IMR-90 (cell line): ENCODE measurements around the gene FGR. TPM values are rescaled to one million over a fixed set of nuclear protein-coding genes. Genes with fewer than 3 reads are reported as not detected.

Experiments used
- ATAC-seq: fragments of 200-7000 bp; cut with Tn5 transposase; 2 replicates; pipeline ENCODE4 v1.9.1; 2020; ENCODE audit warnings: low read depth, mild to moderate bottlenecking, moderate library complexity
- BruUV-seq: library from RNA; stranded (reverse); fragments of 400-500 nt; replicated peaks from 2 replicates; lab custom pipeline; 2021; lab: Mats Ljungman, UMichigan
- CTCF ChIA-PET: fragments of 300-600 bp; formaldehyde crosslinking; extraction: SDS; loops from one replicate; lab custom pipeline; 2021; ENCODE audit warnings: antibody characterized with exemption; lab: Yijun Ruan, JAX
- POLR2A ChIA-PET: fragments of 300-600 bp; sonication (Branson Sonifier 250); formaldehyde crosslinking; loops from one replicate; lab custom pipeline; 2022; ENCODE audit warnings: antibody characterized with exemption; ENCODE audit not compliant: unreplicated experiment; lab: Charles Lee
- DNase-seq: peaks from one replicate; pipeline ENCODE4 v3.0.0; 2013
- H2AFZ ChIP-seq: replicated peaks from 2 replicates; pipeline ENCODE3; 2013; ENCODE audit warnings: low read length, mild to moderate bottlenecking; ENCODE audit not compliant: poor library complexity
- H2AK5ac ChIP-seq: 2 replicates; pipeline ENCODE4 v1.6.1; 2013; ENCODE audit warnings: low read depth, low read length, inconsistent platforms
- H2AK9ac ChIP-seq: replicated peaks from 2 replicates; pipeline ENCODE3; 2013; ENCODE audit warnings: mild to moderate bottlenecking, low read depth, low read length, moderate library complexity; ENCODE audit not compliant: poor library complexity
- H2BK120ac ChIP-seq: 2 replicates; pipeline ENCODE4 v1.6.1; 2013; ENCODE audit warnings: low read depth, low read length, inconsistent platforms
- H2BK15ac ChIP-seq: 3 replicates; pipeline ENCODE4 v1.6.1; 2013; ENCODE audit warnings: low read depth, low read length, inconsistent platforms
- H2BK20ac ChIP-seq: 2 replicates; pipeline ENCODE4 v1.6.1; 2013; ENCODE audit warnings: low read depth, mild to moderate bottlenecking, inconsistent platforms, low read length, moderate library complexity
- H2BK5ac ChIP-seq: 2 replicates; pipeline ENCODE4 v1.6.1; 2013; ENCODE audit warnings: mild to moderate bottlenecking, low read depth, low read length, inconsistent platforms; ENCODE audit not compliant: poor library complexity, severe bottlenecking
- H3K14ac ChIP-seq: replicated peaks from 2 replicates; pipeline ENCODE4 v1.6.1; 2013; ENCODE audit warnings: low read depth, low read length, inconsistent platforms
- H3K18ac ChIP-seq: 2 replicates; pipeline ENCODE4 v1.6.1; 2013; ENCODE audit warnings: low read depth, low read length, control low read depth
- H3K23ac ChIP-seq: 2 replicates; pipeline ENCODE4 v1.6.1; 2013; ENCODE audit warnings: low read depth, low read length, inconsistent platforms
- H3K27ac ChIP-seq: 2 replicates; pipeline ENCODE4 v1.5.1; 2013; ENCODE audit warnings: mild to moderate bottlenecking, control low read depth, low read length; ENCODE audit not compliant: insufficient read depth
- H3K27me3 ChIP-seq: 2 replicates; pipeline ENCODE4 v1.6.1; 2013; ENCODE audit warnings: low read length; ENCODE audit not compliant: control insufficient read depth, insufficient read depth
- H3K36me3 ChIP-seq: 2 replicates; pipeline ENCODE4 v1.6.1; 2013; ENCODE audit warnings: low read length, mixed read lengths; ENCODE audit not compliant: control insufficient read depth, insufficient read depth
- H3K4ac ChIP-seq: 2 replicates; pipeline ENCODE4 v1.6.1; 2013; ENCODE audit warnings: low read depth, low read length, inconsistent platforms
- H3K4me1 ChIP-seq: 2 replicates; pipeline ENCODE4 v1.6.1; 2013; ENCODE audit warnings: low read length, mixed read lengths; ENCODE audit not compliant: control insufficient read depth, insufficient read depth
- H3K4me2 ChIP-seq: 2 replicates; pipeline ENCODE4 v1.6.1; 2013; ENCODE audit warnings: low read depth, mild to moderate bottlenecking, control low read depth, low read length, moderate library complexity
- H3K4me3 ChIP-seq: 2 replicates; pipeline ENCODE4 v1.5.1; 2013; ENCODE audit warnings: low read depth, mild to moderate bottlenecking, control low read depth, low read length, moderate library complexity; ENCODE audit not compliant: insufficient read depth
- H3K56ac ChIP-seq: 2 replicates; pipeline ENCODE4 v1.6.1; 2013; ENCODE audit warnings: low read length, inconsistent platforms; ENCODE audit not compliant: insufficient read depth; ENCODE audit errors: extremely low read depth
- H3K79me1 ChIP-seq, 2 experiments: 2 replicates each; pipeline ENCODE4 v1.6.1; 2013; ENCODE audit warnings: low read length in 2 of 2, inconsistent platforms in 1 of 2, low read depth in 1 of 2
- H3K9ac ChIP-seq: 2 replicates; pipeline ENCODE4 v1.6.1; 2013; ENCODE audit warnings: low read depth, low read length, control low read depth
- H3K9me1 ChIP-seq: 2 replicates; pipeline ENCODE4 v1.6.1; 2013; ENCODE audit warnings: low read length, inconsistent platforms; ENCODE audit not compliant: insufficient read depth
- H3K9me3 ChIP-seq: 2 replicates; pipeline ENCODE4 v1.6.1; 2013; ENCODE audit warnings: low read length; ENCODE audit not compliant: control insufficient read depth, insufficient read depth
- H4K20me1 ChIP-seq: 2 replicates; pipeline ENCODE4 v1.6.1; 2013; ENCODE audit warnings: low read length, inconsistent platforms; ENCODE audit not compliant: insufficient read depth
- H4K5ac ChIP-seq: 2 replicates; pipeline ENCODE4 v1.6.1; 2013; ENCODE audit warnings: mild to moderate bottlenecking, low read depth, low read length, control low read depth
- H4K8ac ChIP-seq, 2 experiments: 2 replicates each; pipeline ENCODE4 v1.6.1; 2013; ENCODE audit warnings: low read depth in 2 of 2, low read length in 2 of 2, control low read depth in 1 of 2, inconsistent platforms in 1 of 2
- H4K91ac ChIP-seq: 2 replicates; pipeline ENCODE4 v1.6.1; 2013; ENCODE audit warnings: low read depth, low read length, inconsistent platforms; ENCODE audit not compliant: insufficient read depth
- BHLHE40 ChIP-seq: fragments of 150-350 bp; IDR thresholded peaks from 2 replicates; pipeline ENCODE4 v1.6.1; 2016; ENCODE audit warnings: mild to moderate bottlenecking, low read depth, low read length
- CHD1 ChIP-seq: IDR thresholded peaks from 2 replicates; pipeline ENCODE4 v1.6.1; 2012; ENCODE audit warnings: low read depth, low read length, improper control_type of control experiment
- FOS ChIP-seq: fragments of 150-350 bp; IDR thresholded peaks from 2 replicates; pipeline ENCODE4 v1.6.1; 2016; ENCODE audit warnings: low read depth, low read length
- POLR2A ChIP-seq: IDR thresholded peaks from 2 replicates; pipeline ENCODE4 v1.6.1; 2012; ENCODE audit warnings: mild to moderate bottlenecking, low read depth, low read length
- RAD21 ChIP-seq: IDR thresholded peaks from 2 replicates; pipeline ENCODE4 v1.6.1; 2012; ENCODE audit warnings: low read length, improper control_type of control experiment
- SMC3 ChIP-seq: fragments of 150-350 bp; IDR thresholded peaks from 2 replicates; pipeline ENCODE4 v1.6.1; 2016; ENCODE audit warnings: low read depth, mild to moderate bottlenecking, antibody characterized with exemption, low read length, moderate library complexity
- WGBS, 2 experiments: methylation state at CpG; one replicate each; pipeline versions ENCODE4 v1.1.5 to v1.1.7; 2013; ENCODE audit warnings: missing lambda C conversion rate in 2 of 2; ENCODE audit not compliant: insufficient read length in 1 of 2; ENCODE audit errors: extremely low coverage in 2 of 2; 5-methylcytosine and 5-hydroxymethylcytosine counted together
- dilution Hi-C: fragments of 300-500 bp; cut with HindIII; formaldehyde crosslinking; loops from one replicate; pipeline ENCODE4 v1.14.3; 2018; ENCODE audit warnings: low sequenced_read_pairs; ENCODE audit not compliant: unreplicated experiment
- in situ Hi-C: fragments of 300-500 bp; cut with MboI; formaldehyde crosslinking; loops from 3 replicates; pipeline ENCODE4 v1.14.3; 2019; ENCODE audit warnings: low sequenced_read_pairs, inconsistent platforms, mixed read lengths
- intact Hi-C: fragments of 100-400 bp; cut with micrococcal nuclease; formaldehyde crosslinking; loops from 2 replicates; pipeline ENCODE4 v1.10.0; 2022
- polyA plus RNA-seq, 3 experiments: library from polyadenylated mRNA; depleted of rRNA; stranded (reverse); fragments of >200 nt; gene quantifications; 2 replicates each; pipeline ENCODE4 v1.2.3, GENCODE V29; 2012; ENCODE audit warnings: low replicate concordance in 1 of 3
- total RNA-seq: library from RNA; depleted of rRNA; stranded (reverse); fragments of >200 nt; gene quantifications from 2 replicates; pipeline ENCODE4 v1.2.3, GENCODE V29; 2012

The FGR gene
- total and polyA plus RNA-seq, 2 of the 4 experiments (the other 2 are of a cell fraction) = not detected

GRCh38 chr1:27563341-27563590 is 71.7 kb downstream of the FGR start:
- H3K36me3 ChIP-seq = peaks cover 3% of the 10 kb centered on the region
- DNase-seq (no peak), ATAC-seq (no peak)
- peaks cover 35 to 95% of the 10 kb centered on the region in 2 experiments for H3K79me1 ChIP-seq
- dilution Hi-C loops (no loop called here), in situ Hi-C loops (no loop called here), intact Hi-C loops (no loop called here)
- no peak overlapping the region for H3K9ac ChIP-seq
- H3K4ac ChIP-seq = peak overlapping the region; percentile 75
- H2BK20ac ChIP-seq = peak overlapping the region; percentile 27; the same call in 1 of the 2 replicates
- H3K9me1 ChIP-seq = peaks cover 31% of the 10 kb centered on the region
- H3K23ac ChIP-seq = no peak overlapping the region
- no peaks in the 10 kb centered on the region for H3K27me3 ChIP-seq
- H2BK120ac ChIP-seq = 0 out of 2 replicates have a peak overlapping the region, but pooled peaks have one; percentile 50
- ChIA-PET CTCF (interaction anchor here (1.1 kb wide), 1 partner anchor 12 kb away, joined by 3 read pairs; no protein-coding TSS in a partner anchor), POLR2A (no interaction called here)
- peak overlapping the region; percentile 18 for H2AFZ ChIP-seq
- H3K18ac ChIP-seq = no peak overlapping the region
- BruUV-seq = no TSS peak
- peak overlapping the region; percentile 35; the same call in 1 of the 2 replicates for H2AK5ac ChIP-seq
- TF ChIP-seq SMC3 = no peak
- TF ChIP-seq RAD21 = no peak
- no peak for TF ChIP-seq FOS
- no peak for TF ChIP-seq BHLHE40
- no peak for TF ChIP-seq CHD1
- TF ChIP-seq POLR2A = no peak
- peaks cover 55% of the 10 kb centered on the region for H3K4me1 ChIP-seq
- no peak overlapping the region for H3K4me3 ChIP-seq
- H3K14ac ChIP-seq = peak overlapping the region; percentile 16; the same call in 1 of the 2 replicates
- H2BK15ac ChIP-seq = no peak overlapping the region
- H3K56ac ChIP-seq = no peak overlapping the region
- WGBS, 2 experiments = no CpG with 5 or more reads among the region's 4 CpGs
- H4K8ac ChIP-seq = no peak overlapping the region; a peak in 1 of 4 replicates
- no peak overlapping the region for H3K27ac ChIP-seq
- no peak overlapping the region for H3K4me2 ChIP-seq
- peak overlapping the region; percentile 6 for H2AK9ac ChIP-seq
- peak overlapping the region; percentile 20 for H4K91ac ChIP-seq
- H3K9me3 ChIP-seq = no peaks in the 10 kb centered on the region
- H4K20me1 ChIP-seq = peaks cover 36% of the 10 kb centered on the region
- H4K5ac ChIP-seq = no peak overlapping the region
- H2BK5ac ChIP-seq = peak overlapping the region; percentile 25
